HG02642 (cell line): ENCODE data around the gene KCNIP3.
"Not testable (repeated sequence)": the region's sequence is repeated elsewhere in the genome, so short reads cannot be mapped to it uniquely, and the experiment has no call there.

Experiments
- ATAC-seq: cut with Tn5 transposase; IDR thresholded peaks from one replicate; pipeline ENCODE4 v1.9.1; 2021; ENCODE audit warnings: mild to moderate bottlenecking; ENCODE audit not compliant: unreplicated experiment, poor library complexity

The KCNIP3 gene

GRCh38 chr2:95296880-95297487 is at the start of gene KCNIP3:
TSS of gene KCNIP3 (plus strand) at chr2:95297347. CDS start at chr2:95297439, 92 bp downstream.
- no peak for ATAC-seq

GRCh38 chr2:95258271-95258670 is 38.9 kb upstream of the KCNIP3 start:
- no peak for ATAC-seq

GRCh38 chr2:95260028-95261023 is 36.8 kb upstream of the KCNIP3 start:
- ATAC-seq, result no peak

- ATAC-seq, result no peak
Observed at GRCh38 chr2:95261602-95262001, 35.5 kb upstream of the KCNIP3 start.

GRCh38 chr2:95262896-95263542 is 34.1 kb upstream of the KCNIP3 start:
- no peak for ATAC-seq

GRCh38 chr2:95264624-95265023 is 32.5 kb upstream of the KCNIP3 start:
- ATAC-seq, result no peak

- ATAC-seq, result no peak
Observed at GRCh38 chr2:95265182-95265581, 32.0 kb upstream of the KCNIP3 start.

GRCh38 chr2:95266781-95267430 is 30.2 kb upstream of the KCNIP3 start:
- ATAC-seq, result no peak

GRCh38 chr2:95267458-95268210 is 29.5 kb upstream of the KCNIP3 start:
- no peak for ATAC-seq

- ATAC-seq, result no peak
Observed at GRCh38 chr2:95268211-95269035, 28.7 kb upstream of the KCNIP3 start.

GRCh38 chr2:95269036-95269680 is 28.0 kb upstream of the KCNIP3 start:
- no peak for ATAC-seq

GRCh38 chr2:95269745-95270144 is 27.4 kb upstream of the KCNIP3 start:
- ATAC-seq, result not testable (repeated sequence)

- no peak for ATAC-seq
Observed at GRCh38 chr2:95270541-95271081, 26.5 kb upstream of the KCNIP3 start.

- ATAC-seq, result no peak
Observed at GRCh38 chr2:95271381-95271971, 25.7 kb upstream of the KCNIP3 start.

GRCh38 chr2:95272299-95272751 is 24.8 kb upstream of the KCNIP3 start:
- no peak for ATAC-seq

GRCh38 chr2:95272781-95273180 is 24.4 kb upstream of the KCNIP3 start:
- ATAC-seq, result no peak

- ATAC-seq, result no peak
Observed at GRCh38 chr2:95273566-95274290, 23.4 kb upstream of the KCNIP3 start.
